ENCODE measurements around the gene RTN4R.

RTN4R gene

DNA sequence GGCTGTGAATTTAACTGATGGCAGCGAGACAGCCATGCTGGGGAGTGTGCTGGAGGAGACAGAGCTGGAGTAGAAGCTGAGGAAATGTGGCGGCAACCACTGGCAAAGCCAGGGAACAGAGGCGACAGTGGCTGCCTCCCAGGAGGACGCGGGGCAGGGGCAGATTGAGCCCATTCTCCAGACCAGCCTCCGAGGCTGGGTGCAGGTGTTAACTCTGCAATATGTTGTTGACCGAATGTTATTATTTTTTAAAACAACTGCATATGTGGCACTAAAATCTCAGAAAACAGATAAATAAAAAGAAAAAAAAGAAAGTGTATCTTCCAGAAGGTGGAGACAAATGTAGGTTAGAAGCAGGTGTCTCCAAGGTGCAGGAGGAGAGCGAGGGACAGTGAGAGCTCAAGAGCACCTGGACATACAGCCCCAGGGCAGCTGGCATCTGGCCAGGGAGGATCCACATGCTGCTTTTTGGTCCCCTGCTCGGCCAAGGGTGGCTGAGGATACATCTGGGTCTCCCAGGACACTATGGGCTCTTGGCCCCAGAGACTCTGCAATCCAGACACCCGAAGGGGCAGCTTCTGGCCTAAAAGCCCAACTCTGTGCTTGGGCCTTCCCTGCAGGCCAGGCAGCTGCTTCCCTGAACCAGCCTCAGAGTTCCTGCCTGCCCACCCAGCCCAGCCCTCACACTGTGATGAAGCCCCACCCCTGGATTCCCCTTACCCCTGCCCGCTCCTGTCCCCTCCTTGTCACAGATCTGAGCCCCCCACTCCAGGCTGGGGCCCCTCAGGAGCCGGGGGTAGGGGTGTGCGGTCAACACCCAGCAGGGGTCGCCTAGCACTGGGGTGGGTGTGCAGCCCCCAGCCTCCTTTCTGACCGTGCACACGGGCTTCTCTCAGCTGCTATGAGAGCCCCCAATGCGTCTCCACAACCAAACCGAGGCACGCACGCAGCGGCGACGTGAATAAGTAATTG is 12.9 kb downstream of the RTN4R start:
- DNase-seq, result no peak

DNA sequence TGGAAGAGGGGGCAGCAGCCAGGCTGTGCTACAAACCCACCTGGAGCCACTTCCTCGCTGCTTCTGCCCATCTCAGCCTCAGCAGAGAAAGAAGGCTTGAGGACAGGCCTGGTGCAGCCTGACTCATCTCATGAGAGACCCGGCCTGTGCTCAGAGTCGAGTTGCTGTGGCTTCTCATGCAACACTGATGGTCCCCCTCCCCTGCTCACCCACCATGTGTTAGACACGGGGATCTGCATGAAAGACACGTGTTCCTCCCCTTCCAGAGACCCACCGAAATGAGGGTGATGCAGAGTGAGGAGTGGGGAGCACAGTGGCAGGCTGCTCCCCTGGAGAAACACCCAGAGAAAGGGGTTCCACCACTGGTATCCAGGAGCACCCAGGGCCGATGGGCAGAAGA is 15.0 kb downstream of the RTN4R start:
- DNase-seq, result no peak

DNA sequence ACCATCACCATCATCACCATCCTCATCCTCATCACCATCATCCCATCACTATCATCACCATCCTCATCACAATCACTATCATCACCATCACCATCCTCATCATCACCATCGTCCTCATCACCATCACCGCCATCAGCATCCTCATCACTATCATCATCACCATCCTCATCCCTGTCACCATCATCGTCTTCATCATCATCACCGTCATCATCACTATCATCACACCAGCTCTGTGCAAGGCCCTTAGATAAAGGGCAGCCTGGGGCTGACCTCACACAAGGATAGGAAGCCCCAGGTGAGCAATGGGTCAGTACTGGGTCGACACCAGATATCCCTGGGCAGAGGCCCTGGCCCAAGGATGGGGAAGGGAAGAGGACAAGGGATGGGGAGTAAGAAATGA is 16.1 kb downstream of the RTN4R start:
- DNase-seq, result no peak

DNA sequence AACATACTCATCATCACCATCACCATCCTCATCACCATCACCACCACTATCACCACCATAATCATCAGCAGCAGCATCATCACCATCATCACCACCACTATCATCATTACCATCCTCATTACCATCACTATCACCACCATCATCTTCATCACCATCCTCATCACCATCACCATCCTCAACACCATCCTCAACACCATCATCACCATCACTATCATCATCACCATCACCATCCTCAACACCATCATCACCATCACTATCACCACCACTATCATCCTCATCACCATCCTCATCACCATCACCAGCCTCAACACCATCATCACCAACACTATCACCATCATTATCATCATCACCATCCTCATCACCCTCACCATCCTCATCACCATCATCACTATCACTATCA is 16.6 kb downstream of the RTN4R start:
- DNase-seq, result no peak

DNA sequence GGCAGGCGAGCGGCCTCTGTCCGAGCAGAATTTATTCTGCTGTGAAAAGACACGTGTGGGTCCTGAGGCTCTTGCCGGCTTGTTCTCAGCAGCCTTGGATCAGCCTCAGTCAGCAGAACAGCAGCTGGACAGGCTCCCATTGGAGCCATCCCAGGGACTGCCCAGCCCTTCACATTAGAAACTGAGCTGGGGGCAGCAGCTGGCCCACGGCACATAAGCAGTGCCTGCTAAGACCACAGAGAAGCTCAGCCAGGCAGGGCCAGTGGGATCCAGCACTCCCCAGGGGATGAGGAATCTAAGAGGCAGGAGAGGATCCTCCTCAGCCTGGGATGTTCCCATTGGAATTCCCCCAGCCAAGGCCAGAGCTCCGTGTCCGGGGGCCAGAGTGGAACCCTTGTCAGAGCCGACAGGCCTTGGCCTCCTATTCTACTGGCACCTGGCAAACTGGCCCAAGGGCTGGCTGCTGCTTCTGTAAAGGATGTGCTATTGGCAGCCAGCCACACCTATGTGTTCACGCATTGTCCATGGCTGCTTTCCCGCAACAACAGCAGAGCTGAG is 18.2 kb downstream of the RTN4R start:
- peak; percentile 25 for DNase-seq

DNA sequence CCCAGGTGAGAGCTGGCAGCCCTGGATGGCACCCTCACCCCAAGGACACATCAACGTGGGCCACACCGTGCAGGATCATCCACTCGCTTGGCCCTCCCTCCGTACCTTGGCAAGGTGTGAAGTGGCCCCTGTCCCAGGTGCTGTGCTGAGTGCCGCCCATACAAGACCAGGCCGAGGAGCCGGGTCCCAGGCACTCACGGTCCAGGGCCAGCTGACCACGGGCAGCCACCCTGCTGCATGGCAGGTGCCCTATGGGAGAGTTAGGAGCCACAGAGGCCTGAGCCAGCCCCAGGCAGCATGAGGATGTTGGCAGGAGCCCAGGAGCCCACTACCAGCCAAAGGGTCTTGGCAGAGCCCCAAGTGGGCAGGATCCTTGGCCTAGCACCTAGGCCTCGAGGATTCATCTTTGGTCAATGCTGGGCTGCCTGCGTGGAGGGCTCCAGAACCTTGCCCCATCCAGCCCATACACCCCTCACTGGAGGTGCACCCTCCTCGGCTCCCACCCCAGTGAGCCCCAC is 19.6 kb downstream of the RTN4R start:
- DNase-seq, result no peak

DNA sequence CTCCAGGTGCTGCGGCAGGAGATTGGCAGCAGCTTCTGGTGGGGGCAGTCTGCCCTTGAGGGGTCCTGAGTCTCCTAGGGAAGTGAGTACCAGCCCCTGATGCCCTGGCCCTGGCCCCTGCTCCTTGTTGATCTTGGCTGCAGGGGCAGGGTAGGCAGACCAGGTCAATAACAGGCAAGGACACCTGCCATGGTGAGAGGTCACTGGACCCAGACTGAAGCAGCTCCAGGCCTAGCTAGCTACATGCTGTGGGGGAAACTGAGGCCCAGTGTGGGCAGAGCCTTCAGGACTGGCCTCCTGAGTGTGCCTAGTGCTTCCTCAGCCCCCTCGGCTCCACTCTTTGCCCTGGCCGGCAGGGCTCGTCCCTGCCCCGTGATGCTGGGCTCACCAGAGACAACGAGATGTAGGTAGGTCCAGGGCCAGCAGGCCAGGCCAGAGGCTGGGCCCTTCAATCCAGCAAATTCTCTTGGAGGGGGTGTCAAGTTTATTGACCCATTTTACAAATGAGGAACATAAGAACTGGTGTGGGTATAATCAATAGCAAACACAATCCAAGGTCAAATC is 20.4 kb downstream of the RTN4R start:
- DNase-seq, result no peak

DNA sequence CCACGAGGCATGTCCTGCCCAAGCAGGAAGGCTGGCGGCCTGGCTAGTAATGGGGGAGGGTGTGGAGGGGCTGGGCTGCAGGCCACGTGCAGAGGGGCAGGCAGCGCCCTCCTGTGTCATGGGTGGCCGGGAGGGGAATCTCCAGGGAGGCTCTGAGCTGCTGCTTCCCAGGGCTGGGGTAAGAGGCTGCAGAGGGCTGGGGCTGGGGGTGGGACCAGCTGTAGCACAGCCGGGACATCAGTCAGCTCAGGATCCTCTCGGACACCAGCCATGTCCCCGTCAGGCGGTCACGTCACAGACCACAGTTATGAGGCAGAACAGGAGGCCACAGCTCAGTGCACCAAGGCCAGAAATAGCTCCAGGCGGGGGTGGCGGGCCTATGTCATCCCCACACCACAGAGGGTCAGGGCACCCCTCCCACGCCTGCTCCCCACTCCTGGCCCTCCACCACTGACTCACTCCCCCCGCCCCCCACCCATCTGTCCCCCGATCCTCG is 21.1 kb downstream of the RTN4R start:
- DNase-seq, result peak; percentile 28

DNA sequence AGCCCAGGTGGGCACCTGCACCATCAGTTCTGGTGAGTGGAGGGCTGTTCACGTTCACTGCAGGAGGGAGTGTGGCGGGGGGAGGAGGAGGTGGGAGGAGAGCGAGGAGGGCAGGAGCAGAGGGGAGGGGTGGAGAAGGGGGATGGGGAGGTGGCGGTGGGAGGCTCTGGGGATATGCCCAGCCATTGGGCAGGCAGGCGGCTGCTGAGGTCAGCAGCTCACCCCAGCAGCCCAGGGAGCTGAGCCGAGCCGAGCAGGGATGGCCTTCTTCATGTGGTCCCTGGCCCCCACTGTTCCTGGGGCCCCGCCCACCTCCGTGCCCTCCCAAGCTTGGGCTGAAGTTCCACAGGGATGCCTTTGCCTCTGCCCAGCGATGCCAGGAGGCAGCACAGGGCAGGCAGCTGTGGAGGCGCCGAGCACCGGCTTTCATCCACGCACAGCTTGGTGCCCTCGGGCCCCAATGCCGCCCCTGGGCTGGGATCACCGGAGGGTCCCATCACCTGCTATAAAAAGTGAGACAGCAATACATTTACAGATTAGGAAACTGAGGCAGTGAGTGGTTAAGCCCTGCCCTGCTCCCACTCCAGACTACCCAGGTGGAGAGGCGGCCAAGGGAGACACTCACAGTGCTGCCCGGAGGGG is 21.6 kb downstream of the RTN4R start:
- DNase-seq, result no peak

DNA sequence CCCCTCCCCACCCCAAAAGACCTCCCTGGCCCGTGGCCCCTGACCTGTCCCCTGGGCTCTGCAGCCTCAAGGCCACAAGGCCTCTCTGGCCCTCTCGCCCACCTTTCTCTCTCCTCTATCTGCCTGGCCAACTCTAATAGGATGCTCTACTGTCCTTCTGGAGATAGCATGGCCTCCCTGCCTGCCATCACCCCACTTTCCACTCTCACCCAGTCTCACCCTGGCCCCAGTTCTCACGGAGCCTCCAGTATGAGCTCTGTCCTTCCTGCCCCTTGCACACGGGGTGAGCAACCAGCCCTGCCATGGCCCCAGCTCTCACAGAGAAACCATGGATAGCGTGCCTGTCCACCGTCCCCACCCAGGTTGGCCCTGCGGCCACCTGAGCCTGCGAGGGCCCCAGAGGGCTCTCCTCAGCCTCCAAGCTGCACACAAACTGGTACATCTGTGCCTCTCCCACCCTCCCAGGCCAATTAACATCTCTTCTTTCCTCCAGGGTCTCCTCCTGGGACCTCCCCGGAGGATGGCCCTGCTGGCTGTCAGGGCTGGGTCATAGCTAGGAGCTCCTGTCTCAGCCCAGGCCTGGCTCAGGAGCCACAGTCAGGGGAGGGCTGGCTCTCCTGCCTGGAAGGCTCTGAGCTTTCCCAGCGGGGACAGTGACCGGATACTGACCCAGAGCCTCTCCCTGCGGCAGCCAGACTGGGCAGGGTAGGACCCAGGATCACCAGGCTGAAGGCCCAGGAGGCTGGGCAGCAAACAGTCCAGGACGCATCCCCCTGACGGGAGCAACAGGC is 22.3 kb downstream of the RTN4R start:
- no peak for DNase-seq

DNA sequence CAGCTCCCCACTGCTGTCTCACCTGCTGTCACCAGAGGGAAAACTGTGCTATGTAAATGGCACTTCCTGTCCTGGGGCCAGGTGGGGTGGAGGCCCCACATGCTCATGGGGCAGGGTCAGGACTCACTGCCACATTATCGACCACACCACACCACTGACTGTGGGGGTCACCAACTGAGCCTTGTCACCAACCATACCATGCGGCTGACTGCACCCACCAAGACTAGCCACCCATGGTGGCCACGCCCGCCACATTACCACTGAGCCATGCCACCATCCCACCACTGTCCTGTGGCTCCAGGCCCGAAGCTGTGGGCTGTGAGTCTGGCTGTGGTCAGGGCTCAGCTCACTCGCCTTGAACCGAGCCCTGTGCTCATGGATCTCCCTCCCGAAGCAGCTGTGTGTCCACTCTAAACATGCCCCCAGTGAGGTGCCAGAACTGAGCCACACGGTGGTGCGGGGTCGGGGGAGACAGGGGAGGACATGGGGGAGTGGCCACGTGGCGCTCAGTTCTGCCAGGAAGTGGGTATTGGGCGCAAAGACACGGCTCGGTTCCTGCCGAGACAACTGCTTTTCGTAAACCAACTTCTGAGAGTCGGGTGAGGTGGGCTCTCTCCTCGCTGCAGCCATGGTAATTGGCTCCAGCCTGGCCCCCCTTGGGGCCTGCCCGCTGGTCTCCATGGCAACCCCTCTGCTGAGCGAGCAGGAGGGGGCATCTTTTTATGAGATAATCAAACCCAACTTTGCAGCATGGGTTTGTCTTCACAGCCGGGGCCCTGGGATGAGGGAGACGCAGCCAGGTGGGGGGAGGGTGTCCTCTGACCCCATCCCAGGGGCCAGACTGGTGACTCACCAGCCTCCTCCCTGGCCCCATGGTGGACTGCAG is 23.2 kb downstream of the RTN4R start:
- DNase-seq, result no peak

DNA sequence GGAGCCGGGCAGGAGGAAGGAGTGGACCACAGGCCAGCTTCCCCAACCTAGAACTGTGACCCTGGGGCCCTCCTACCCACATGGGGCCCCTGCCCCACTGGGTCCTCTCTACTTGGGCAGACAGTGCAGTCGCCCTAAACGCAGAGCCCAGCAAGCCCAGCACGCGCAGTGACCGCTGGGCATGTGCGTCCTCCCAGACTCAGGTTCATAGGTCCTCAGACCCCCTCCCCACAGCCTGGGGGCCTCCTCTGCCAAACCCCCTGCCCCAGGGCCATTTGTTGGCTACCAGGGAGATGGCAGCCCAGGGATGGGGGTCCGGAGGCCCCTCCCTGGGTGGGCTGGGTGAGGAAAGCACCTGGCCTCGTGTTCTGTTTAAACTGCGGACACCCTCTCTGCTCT is 23.9 kb downstream of the RTN4R start:
- no peak for DNase-seq

DNA sequence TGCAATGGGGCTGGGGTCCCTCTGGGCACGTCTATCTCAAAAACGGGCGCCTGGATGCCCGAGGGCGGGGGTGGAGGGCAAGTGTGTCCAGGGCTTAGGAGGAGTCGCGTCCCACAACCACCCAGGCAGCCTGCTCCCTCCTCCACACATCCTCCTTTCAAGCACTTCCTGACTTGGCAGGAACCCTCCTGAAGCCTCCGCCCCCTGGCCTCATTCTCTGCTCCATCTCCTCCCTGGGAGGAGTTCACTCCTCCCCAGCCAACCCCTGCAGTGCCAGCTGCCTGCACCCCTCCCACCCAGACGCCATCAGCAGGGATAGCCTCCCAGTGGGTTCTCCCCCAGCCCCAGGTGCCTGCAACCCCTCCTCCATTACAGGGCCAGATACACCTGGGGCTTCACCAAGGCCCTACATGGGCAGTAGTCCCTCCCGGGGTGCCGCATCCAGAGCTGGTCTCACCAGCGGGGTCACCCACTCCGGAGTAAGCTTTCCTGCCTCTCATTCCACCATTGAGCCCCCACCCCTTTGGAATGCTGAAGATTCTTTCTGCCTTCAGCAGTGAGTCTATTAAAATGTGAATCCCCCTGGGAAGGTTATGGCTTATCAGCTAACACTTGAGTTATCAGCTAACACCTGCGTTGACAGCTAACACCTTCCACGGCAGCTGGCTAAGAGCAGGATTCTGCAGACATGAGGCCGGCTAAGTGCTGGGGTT is 24.4 kb downstream of the RTN4R start:
- peak; percentile 85 for DNase-seq

DNA sequence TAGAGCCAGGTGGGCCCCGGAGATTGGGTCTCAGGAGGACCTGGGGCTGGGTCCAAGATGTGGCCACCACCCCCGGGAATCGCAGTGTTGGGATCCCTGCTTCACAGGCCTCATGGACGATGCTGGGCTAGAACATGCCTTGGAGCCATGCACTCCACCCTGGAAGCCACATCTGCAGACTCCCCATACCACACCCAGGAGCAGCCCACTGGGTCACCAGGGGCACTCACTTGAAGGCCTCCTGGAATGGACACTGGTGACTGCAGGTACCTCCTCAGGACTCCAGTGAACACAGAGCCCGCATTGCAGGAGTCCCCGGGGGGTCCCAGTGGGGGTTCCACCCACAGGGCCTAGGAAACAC is 25.0 kb downstream of the RTN4R start:
- DNase-seq, result no peak

DNA sequence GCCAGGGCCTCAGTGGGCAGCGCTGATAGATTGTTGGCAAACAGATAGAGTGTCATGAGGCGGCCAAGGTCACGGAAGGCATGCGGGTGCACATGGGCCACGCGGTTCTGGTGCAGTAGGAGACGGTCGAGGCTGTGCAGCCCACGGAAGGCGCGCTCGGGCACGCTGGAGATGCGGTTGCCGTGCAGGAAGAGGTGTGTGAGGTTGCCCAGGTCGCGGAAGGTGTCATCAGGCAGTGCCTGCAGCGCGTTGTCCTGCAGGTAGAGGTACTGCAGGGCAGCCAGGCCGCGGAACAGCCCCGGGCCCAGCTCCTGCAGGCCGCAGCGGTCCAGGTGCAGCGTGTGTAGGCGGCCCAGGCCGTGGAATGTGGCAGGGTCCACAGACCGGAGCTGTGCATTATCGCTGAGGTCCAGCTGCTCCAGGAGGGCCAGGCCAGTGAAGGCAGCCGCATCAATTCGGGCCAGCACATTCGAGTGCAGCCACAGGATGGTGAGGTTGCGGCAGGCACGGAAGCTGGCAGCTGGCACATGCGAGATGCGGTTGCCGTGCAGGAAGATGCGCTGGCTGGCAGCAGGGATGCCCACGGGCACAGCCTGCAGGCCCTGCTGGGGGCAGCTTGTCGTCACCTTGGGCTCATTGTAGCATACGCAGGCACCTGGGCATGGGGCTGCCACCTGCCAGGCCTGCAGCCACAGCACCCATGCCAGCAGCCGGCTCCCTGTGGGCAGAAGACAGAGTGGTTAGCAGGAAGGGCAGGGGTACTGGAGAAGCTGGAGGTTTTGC is 25.5 kb downstream of the RTN4R start:
- no peak for DNase-seq

DNA sequence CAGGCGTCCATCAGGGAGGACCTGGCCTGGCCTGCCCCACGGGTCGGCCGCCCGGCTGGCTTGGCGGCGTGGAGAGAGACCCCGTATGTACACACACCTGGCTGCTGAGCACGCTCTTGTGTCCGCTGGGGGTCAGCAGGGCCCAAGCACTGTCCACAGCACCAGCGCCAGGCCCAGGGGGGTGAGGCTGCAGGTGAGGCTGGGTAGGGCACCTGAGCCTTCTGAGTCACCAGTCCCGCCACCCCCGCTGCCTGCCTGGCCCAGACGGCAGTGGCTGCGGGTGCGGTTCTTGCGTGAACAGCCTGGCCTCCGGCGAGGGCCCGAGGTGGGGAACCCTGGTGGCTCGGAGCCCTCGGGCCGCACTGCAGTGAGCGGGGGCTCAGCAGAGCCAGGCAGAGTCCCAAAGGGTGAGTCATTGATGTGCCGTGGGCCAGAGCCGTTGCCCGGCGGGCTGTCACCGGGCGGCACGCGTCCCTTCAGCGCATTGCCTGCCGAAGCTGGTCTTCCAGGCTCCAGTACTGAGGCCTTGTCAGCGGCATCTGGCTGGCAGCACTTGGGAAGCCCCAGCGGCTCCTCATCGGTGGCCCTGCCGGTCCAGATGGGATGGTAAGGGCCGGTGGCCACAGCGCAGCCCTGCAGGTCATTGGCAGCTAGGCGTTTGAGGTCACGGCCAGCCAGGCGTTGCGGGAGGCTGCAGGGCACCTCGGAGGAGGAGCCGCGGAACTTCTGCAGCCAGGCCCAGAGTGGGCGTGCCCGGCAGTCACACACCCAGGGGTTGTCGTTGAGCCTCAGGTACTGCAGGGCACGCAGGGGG is 26.3 kb downstream of the RTN4R start:
- no peak for DNase-seq

DNA sequence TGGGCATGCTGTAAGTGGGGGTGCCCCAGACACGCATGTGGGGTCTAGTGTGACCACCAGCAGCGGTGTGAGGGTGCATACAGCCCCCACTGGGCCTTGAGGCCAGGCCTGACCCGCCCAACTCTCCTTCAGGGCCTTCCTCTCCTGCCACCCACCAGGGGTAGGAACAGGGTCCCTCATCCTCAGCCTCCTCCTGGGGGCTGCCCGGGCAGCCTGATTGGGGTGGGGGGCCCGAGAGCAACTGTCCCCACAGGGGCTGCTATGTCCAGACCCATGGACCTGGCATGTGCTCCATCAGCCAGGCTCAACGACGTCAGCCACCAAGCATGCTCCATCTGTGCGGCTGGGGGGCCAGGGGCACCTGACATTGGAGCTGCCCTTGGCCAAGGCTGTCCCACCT is 27.2 kb downstream of the RTN4R start:
- DNase-seq, result no peak

DNA sequence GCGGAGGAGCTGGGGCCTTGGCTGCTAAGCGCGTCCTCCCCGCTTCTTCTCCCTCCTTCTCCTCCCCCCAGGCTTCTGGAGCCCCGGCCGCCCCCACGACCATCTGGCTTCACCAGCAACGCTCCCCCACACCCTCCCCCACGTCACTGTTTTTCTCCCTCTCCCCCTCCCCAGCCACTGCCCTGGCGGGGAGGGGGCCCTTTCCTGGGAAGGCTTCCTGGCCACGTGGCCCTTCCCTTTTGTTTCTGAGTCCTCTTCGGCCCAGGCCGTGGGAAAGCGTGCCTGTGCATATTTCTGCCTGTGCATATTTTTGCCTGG is 27.7 kb downstream of the RTN4R start:
- no peak for DNase-seq

All from fibroblast of upper back skin (primary cell).